ENCODE results near the gene ATP2C2.

DNA sequence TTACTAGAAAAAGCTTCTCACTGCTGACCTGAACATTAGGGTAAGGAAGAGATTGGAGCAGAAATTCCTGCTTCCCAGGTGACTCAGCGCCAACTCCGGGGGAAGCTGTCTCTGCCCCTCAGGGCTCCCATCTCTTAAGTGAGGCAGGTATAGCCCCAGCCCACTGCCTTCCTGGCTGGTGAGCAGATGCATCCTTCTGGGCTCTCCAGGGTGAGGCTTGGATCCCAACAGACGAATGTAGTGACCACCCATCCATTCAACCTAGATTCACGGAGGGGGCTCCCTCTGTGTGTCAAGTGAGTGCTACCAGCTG lies 3.2 kb downstream of the ATP2C2 start:
- no peak for TF ChIP-seq REST (IDR thresholded peaks at IDR 0.05; ENCODE audit: insufficient replicate concordance, low read depth)
- TF ChIP-seq, protein P1, sequence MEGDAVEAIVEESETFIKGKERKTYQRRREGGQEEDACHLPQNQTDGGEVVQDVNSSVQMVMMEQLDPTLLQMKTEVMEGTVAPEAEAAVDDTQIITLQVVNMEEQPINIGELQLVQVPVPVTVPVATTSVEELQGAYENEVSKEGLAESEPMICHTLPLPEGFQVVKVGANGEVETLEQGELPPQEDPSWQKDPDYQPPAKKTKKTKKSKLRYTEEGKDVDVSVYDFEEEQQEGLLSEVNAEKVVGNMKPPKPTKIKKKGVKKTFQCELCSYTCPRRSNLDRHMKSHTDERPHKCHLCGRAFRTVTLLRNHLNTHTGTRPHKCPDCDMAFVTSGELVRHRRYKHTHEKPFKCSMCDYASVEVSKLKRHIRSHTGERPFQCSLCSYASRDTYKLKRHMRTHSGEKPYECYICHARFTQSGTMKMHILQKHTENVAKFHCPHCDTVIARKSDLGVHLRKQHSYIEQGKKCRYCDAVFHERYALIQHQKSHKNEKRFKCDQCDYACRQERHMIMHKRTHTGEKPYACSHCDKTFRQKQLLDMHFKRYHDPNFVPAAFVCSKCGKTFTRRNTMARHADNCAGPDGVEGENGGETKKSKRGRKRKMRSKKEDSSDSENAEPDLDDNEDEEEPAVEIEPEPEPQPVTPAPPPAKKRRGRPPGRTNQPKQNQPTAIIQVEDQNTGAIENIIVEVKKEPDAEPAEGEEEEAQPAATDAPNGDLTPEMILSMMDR (IDR thresholded peaks at IDR 0.05; ENCODE audit: insufficient read depth, low read length) = no peak

All from HL-60 (cell line).